B cell (primary cell): ENCODE measurements around the gene DDI2.

Source experiments
- CTCF ChIP-seq: fragments of 200-600 bp; IDR thresholded peaks from one replicate; pipeline ENCODE4 v1.8.0; 2022; ENCODE audit warnings: antibody characterized with exemption, mild to moderate bottlenecking
- EZH2 ChIP-seq: IDR thresholded peaks from 2 replicates; pipeline ENCODE4 v1.6.1; 2012; ENCODE audit warnings: borderline replicate concordance, low read depth, mild to moderate bottlenecking, moderate library complexity, low read length; ENCODE audit not compliant: insufficient read depth, poor library complexity, severe bottlenecking

DNA sequence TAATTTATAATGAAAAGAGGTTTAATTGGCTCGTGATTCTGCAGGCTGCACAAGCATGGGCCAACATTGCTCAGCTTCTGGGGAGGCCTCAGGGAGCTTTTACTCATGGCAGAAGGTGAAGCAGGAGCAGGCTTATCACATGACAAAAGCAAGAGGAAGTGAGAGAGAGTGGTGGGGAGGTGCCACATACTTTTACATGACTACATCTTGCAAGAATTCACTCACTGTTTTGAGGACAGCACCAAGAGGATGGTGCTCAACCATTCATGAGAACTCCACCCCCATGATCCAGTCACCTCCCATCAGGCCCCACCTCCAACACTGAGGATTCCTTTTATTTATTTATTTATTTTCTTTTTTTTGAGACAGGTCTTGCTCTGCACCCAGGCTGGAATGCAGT lies 61.3 kb downstream of the DDI2 start:
- TF ChIP-seq CTCF = no peak
- TF ChIP-seq EZH2 = no peak
